GM12874 (cell line): ENCODE results near the gene ORC4.

Experiments used
- CTCF ChIP-seq: IDR thresholded peaks from 2 replicates; pipeline ENCODE4 v1.5.1; 2011; ENCODE audit warnings: low read depth, mild to moderate bottlenecking, control low read depth, low read length, moderate library complexity; ENCODE audit not compliant: insufficient read depth

The ORC4 gene

GRCh38 chr2:147996828-147997227, 23.7 kb downstream of the ORC4 start:
- no peak for TF ChIP-seq CTCF

- peak; percentile 28; the same call in 1 of the 2 replicates for TF ChIP-seq CTCF
Measured at GRCh38 chr2:147989809-147990403, 30.6 kb downstream of the ORC4 start.

GRCh38 chr2:147989102-147989501, 31.4 kb downstream of the ORC4 start:
- no peak for TF ChIP-seq CTCF

GRCh38 chr2:147980940-147981528, 39.5 kb downstream of the ORC4 start:
- TF ChIP-seq CTCF, result no peak

GRCh38 chr2:147977679-147978078, 42.9 kb downstream of the ORC4 start:
- TF ChIP-seq CTCF, result no peak

- no peak for TF ChIP-seq CTCF
Measured at GRCh38 chr2:147976102-147976501, 44.4 kb downstream of the ORC4 start.

GRCh38 chr2:147968571-147968970, 52.0 kb downstream of the ORC4 start:
- TF ChIP-seq CTCF, result no peak
